Measurements from ENCODE around the gene NFYA.

DNA sequence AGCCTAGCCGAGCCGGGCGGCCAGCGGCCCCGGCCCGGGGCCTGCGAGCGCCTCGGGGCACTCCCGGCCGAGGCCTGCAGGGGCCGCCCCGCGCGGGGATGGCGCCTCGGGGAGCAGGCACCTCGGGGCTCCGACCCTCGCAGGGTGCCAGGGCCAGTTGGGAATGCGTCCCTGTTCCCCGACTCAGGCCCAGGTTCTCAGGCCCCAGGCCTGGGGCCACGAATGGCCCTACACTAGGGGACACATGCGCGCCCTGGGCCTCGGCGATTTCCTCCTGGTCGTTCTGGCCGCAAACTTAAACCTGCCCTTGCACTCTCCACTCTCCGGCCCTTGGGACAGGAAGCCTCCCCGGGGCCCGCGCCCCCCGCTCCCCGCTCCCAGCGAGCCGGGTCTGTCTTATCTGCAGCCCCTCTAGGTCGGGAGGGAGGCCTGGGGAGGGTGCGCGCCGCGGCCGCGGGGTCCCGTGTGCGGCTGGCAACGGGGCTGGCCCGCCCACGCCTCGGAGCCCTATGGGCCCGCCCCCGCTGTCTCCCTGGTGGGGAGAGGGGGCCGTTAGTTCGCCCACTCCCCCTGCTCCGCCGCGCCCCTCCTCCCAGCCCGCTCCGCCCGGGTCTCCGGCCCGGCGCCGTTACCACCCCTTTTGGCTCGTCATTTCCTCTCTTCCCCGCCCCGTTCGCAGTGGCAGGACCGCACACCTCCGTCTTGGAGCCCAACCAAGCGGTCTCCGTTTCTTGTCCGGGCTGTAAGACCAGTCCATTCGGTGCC lies 611 bp downstream of the NFYA start:
- TF ChIP-seq CTCF (IDR thresholded peaks at IDR 0.05) (peak in 1 of 3 experiments; percentile 28), POLR2A (IDR thresholded peaks at IDR 0.05) (peak; percentile 47)

Data from testis (tissue), 2 donors.